Lower lobe of right lung (tissue), 2 donors: Measurements from ENCODE around the gene BIRC2. TPM values are rescaled to one million over a fixed set of nuclear protein-coding genes. Genes with fewer than 3 reads are reported as not detected.

Source experiments
- ATAC-seq, 2 donors: fragments of 200-7000 bp; cut with Tn5 transposase; one replicate each; pipeline ENCODE4 v1.9.1; 2020 to 2022; ENCODE audit warnings: mild to moderate bottlenecking in 2 of 2, moderate library complexity in 2 of 2
- DNase-seq: peaks from one replicate; pipeline ENCODE4 v3.0.0-alpha.2; 2020
- H3K27ac ChIP-seq: fragments of 200-600 bp; one replicate; pipeline ENCODE4 v1.8.0; 2022
- H3K27me3 ChIP-seq: fragments of 200-600 bp; one replicate; pipeline ENCODE4 v1.8.0; 2022; ENCODE audit warnings: low read depth
- H3K36me3 ChIP-seq: fragments of 200-600 bp; one replicate; pipeline ENCODE4 v1.8.0; 2022; ENCODE audit warnings: mild to moderate bottlenecking
- H3K4me1 ChIP-seq: fragments of 200-600 bp; one replicate; pipeline ENCODE4 v1.8.0; 2022
- H3K4me3 ChIP-seq: fragments of 200-600 bp; one replicate; pipeline ENCODE4 v1.8.0; 2022; ENCODE audit warnings: mild to moderate bottlenecking
- H3K9me3 ChIP-seq: fragments of 200-600 bp; one replicate; pipeline ENCODE4 v1.8.0; 2022
- CTCF ChIP-seq: fragments of 200-600 bp; IDR thresholded peaks from one replicate; pipeline ENCODE4 v1.8.0; 2022; ENCODE audit warnings: antibody characterized with exemption, mild to moderate bottlenecking
- intact Hi-C: fragments of 100-400 bp; cut with DNase I; formaldehyde crosslinking; loops from one replicate; pipeline ENCODE4 v1.11.0; 2022
- total RNA-seq: library from RNA; stranded (reverse); fragmentation: NEBNext Ultra II Directional; extraction: Animal tissue kit (Norgen Biotek cat#: 25700); gene quantifications from one replicate; pipeline ENCODE4 v1.2.1, GENCODE V29; 2021
- donor health status: DM: no; HTN: yes; CAD: no; lungs with severe emphysema.

The BIRC2 gene
- total RNA-seq, 1 donor from 2014 or later = 46.0 TPM

- H3K27ac ChIP-seq = peak overlapping the region; percentile 77
- peak; percentile 97 to 98 for ATAC-seq
Measured at GRCh38 chr11:102306048-102306597, 40.9 kb upstream of the BIRC2 start.

GRCh38 chr11:102306817-102307726 is 39.9 kb upstream of the BIRC2 start:
- Histone ChIP-seq H3K36me3 (no peaks in the 10 kb centered on the region), H3K27ac (peak overlapping the region; percentile 77), H3K4me1 (peaks cover 27% of the 10 kb centered on the region), H3K4me3 (no peak overlapping the region), H3K9me3 (peaks cover 10% of the 10 kb centered on the region), H3K27me3 (no peaks in the 10 kb centered on the region)
- DNase-seq = no peak
- TF ChIP-seq CTCF = no peak
- intact Hi-C loops = no loop called here
- no peak for ATAC-seq

More at GRCh38 chr11:102306048-102306597, 40.9 kb upstream of the BIRC2 start:
- TF ChIP-seq CTCF = no peak
- peaks cover 24% of the 10 kb centered on the region for H3K4me1 ChIP-seq
- no peak overlapping the region for H3K4me3 ChIP-seq
- DNase-seq = peak; percentile 81
- H3K9me3 ChIP-seq = peaks cover 10% of the 10 kb centered on the region
- H3K27me3 ChIP-seq = no peaks in the 10 kb centered on the region
- no peaks in the 10 kb centered on the region for H3K36me3 ChIP-seq
- intact Hi-C loops = no loop called here

- no peak for DNase-seq
- no peak for ATAC-seq
- H3K9me3 ChIP-seq = peaks cover 4% of the 10 kb centered on the region
- H3K27me3 ChIP-seq = no peaks in the 10 kb centered on the region
- H3K4me3 ChIP-seq = no peak overlapping the region
- TF ChIP-seq CTCF = no peak
- no peak overlapping the region for H3K27ac ChIP-seq
- intact Hi-C loops = no loop called here
- H3K36me3 ChIP-seq = no peaks in the 10 kb centered on the region
- H3K4me1 ChIP-seq = peaks cover 33% of the 10 kb centered on the region
Measured at GRCh38 chr11:102307727-102308038, 39.3 kb upstream of the BIRC2 start.

- no peak overlapping the region for H3K4me3 ChIP-seq
- intact Hi-C loops = no loop called here
- no peak for DNase-seq
Measured at GRCh38 chr11:102309621-102310541, 37.1 kb upstream of the BIRC2 start.

More at GRCh38 chr11:102309621-102310541, 37.1 kb upstream of the BIRC2 start:
- Histone ChIP-seq H3K4me1 (peaks cover 54% of the 10 kb centered on the region), H3K36me3 (no peaks in the 10 kb centered on the region), H3K27me3 (no peaks in the 10 kb centered on the region), H3K27ac (no peak overlapping the region), H3K9me3 (no peaks in the 10 kb centered on the region)
- TF ChIP-seq CTCF = no peak
- ATAC-seq = no peak
